CD14-positive monocyte (primary cell): ENCODE results near the gene WDR19. TPM values are rescaled to one million over a fixed set of nuclear protein-coding genes. Genes with fewer than 3 reads are reported as not detected.

Experiments
- DNase-seq, 3 donors: peaks; one replicate each; pipeline ENCODE4 v3.0.0-alpha.2; 2011 to 2022
- H2AFZ ChIP-seq: 2 replicates; pipeline ENCODE4 v1.6.0; 2012; ENCODE audit warnings: mild to moderate bottlenecking, low read depth, low read length, inconsistent platforms; ENCODE audit not compliant: insufficient read depth, poor library complexity, severe bottlenecking
- H3K27ac ChIP-seq, 2 donors: 1 replicate in 1 of 2; 2 replicates in 1 of 2; pipeline ENCODE4 v1.5.1; 2012 to 2013; ENCODE audit warnings: low read length in 2 of 2, control low read depth in 1 of 2, inconsistent platforms in 1 of 2, low read depth in 1 of 2, mild to moderate bottlenecking in 1 of 2
- H3K27me3 ChIP-seq, 2 donors: one replicate each; pipeline versions ENCODE4 v1.6.0 to v1.6.1; 2011 to 2013; ENCODE audit warnings: low read length in 2 of 2; ENCODE audit not compliant: control insufficient read depth in 2 of 2, insufficient read depth in 2 of 2
- H3K36me3 ChIP-seq, 2 donors: replicated peaks in 1 of 2; 1 replicate in 1 of 2; 2 replicates in 1 of 2; pipeline versions ENCODE4 v1.5.1 to v1.6.1; 2012 to 2013; ENCODE audit warnings: low read length in 2 of 2, control low read depth in 1 of 2, inconsistent platforms in 1 of 2, mild to moderate bottlenecking in 1 of 2; ENCODE audit not compliant: insufficient read depth in 2 of 2, control insufficient read depth in 1 of 2
- H3K4me1 ChIP-seq, 2 donors: 1 replicate in 1 of 2; 2 replicates in 1 of 2; pipeline versions ENCODE4 v1.5.1 to v1.6.1; 2012 to 2013; ENCODE audit warnings: low read length in 2 of 2, control low read depth in 1 of 2, inconsistent platforms in 1 of 2, mild to moderate bottlenecking in 1 of 2, moderate library complexity in 1 of 2; ENCODE audit not compliant: insufficient read depth in 2 of 2, control insufficient read depth in 1 of 2
- H3K4me2 ChIP-seq: replicated peaks from 2 replicates; pipeline ENCODE3; 2012; ENCODE audit warnings: low read length, moderate library complexity, mild to moderate bottlenecking; ENCODE audit not compliant: poor library complexity, severe bottlenecking; ENCODE audit errors: extremely low read depth
- H3K4me3 ChIP-seq, 3 experiments: fragments of 200-600 bp in 1 of 3; sonication (generic) in 1 of 3; replicated peaks in 1 of 3; 1 replicate in 2 of 3; 2 replicates in 1 of 3; pipeline ENCODE4 v1.5.1; 2011 to 2013; ENCODE audit warnings: low read length in 3 of 3, mild to moderate bottlenecking in 3 of 3, control low read depth in 2 of 3, low read depth in 2 of 3, inconsistent platforms in 1 of 3, moderate library complexity in 1 of 3
- H3K79me2 ChIP-seq: 2 replicates; pipeline ENCODE4 v1.6.0; 2012; ENCODE audit warnings: mild to moderate bottlenecking, control low read depth, inconsistent platforms, low read length, moderate library complexity; ENCODE audit not compliant: insufficient read depth
- H3K9ac ChIP-seq: 2 replicates; pipeline ENCODE4 v1.6.0; 2017; ENCODE audit warnings: low read length, mild to moderate bottlenecking; ENCODE audit not compliant: insufficient read depth, poor library complexity, severe bottlenecking
- H3K9me3 ChIP-seq, 2 donors: replicated peaks in 1 of 2; 1 replicate in 1 of 2; 2 replicates in 1 of 2; pipeline versions ENCODE4 v1.5.1 to v1.6.1; 2012 to 2013; ENCODE audit warnings: low read length in 2 of 2, control low read depth in 1 of 2; ENCODE audit not compliant: control insufficient read depth in 1 of 2, insufficient read depth in 1 of 2
- H4K20me1 ChIP-seq: 2 replicates; pipeline ENCODE4 v1.6.0; 2012; ENCODE audit warnings: mild to moderate bottlenecking, low read length, control low read depth, moderate library complexity; ENCODE audit not compliant: insufficient read depth
- H3K27ac Mint-ChIP-seq, 7 donors: one replicate each; pipeline ENCODE4 v1.8.0; 2020; ENCODE audit warnings: mild to moderate bottlenecking in 7 of 7, mixed read lengths in 7 of 7, moderate library complexity in 6 of 7, inconsistent platforms in 2 of 7
- H3K27me3 Mint-ChIP-seq, 3 donors: one replicate each; pipeline ENCODE4 v1.8.0; 2021 to 2022; ENCODE audit warnings: low read depth in 3 of 3, mild to moderate bottlenecking in 3 of 3, mixed read lengths in 3 of 3, moderate library complexity in 3 of 3, inconsistent platforms in 1 of 3
- H3K36me3 Mint-ChIP-seq, 2 donors: one replicate each; pipeline ENCODE4 v1.8.0; 2020; ENCODE audit warnings: mixed read lengths in 2 of 2, inconsistent platforms in 1 of 2, mild to moderate bottlenecking in 1 of 2
- H3K4me1 Mint-ChIP-seq: one replicate; pipeline ENCODE4 v1.8.0; 2020; ENCODE audit warnings: mild to moderate bottlenecking, mixed read lengths
- H3K4me3 Mint-ChIP-seq, 2 donors: one replicate each; pipeline ENCODE4 v1.8.0; 2020; ENCODE audit warnings: mild to moderate bottlenecking in 2 of 2, mixed read lengths in 2 of 2, moderate library complexity in 1 of 2
- H3K9me3 Mint-ChIP-seq, 7 donors: one replicate each; pipeline ENCODE4 v1.8.0; 2020 to 2022; ENCODE audit warnings: mixed read lengths in 7 of 7, mild to moderate bottlenecking in 6 of 7, moderate library complexity in 6 of 7, inconsistent platforms in 2 of 7
- WGBS: methylation state at CpG from one replicate; pipeline ENCODE4 v1.1.5; 2013; ENCODE audit warnings: missing lambda C conversion rate; ENCODE audit not compliant: insufficient coverage; 5-methylcytosine and 5-hydroxymethylcytosine counted together
- intact Hi-C, 2 donors: fragments of 100-400 bp; cut with micrococcal nuclease; formaldehyde crosslinking; loops; one replicate each; pipeline versions ENCODE4 v1.15.0 to v1.15.1; 2023
- polyA plus RNA-seq, 3 donors: library from polyadenylated mRNA; depleted of rRNA in 1 of 3; unstranded in 2 of 3; stranded (reverse) in 1 of 3; fragments of 300-500 nt in 2 of 3; fragments of >200 nt in 1 of 3; fragmentation: Illumina TruSeq in 2 of 3; gene quantifications; 1 replicate in 2 of 3; 2 replicates in 1 of 3; pipeline ENCODE4 v1.2.3, GENCODE V29; 2012 to 2021
- small RNA-seq: library from RNA; depleted of rRNA; stranded (forward); fragments of <200 nt; gene quantifications from one replicate; pipeline ENCODE3, GENCODE V24; 2012; ENCODE audit warnings: low read depth; ENCODE audit not compliant: insufficient read length
- TF ChIP-seq, protein P1 (sequence below): fragments of 200-600 bp; IDR thresholded peaks from one replicate; pipeline ENCODE4 v1.8.0; 2022; ENCODE audit warnings: antibody characterized with exemption, mild to moderate bottlenecking

Gene WDR19
- polyA plus RNA-seq, 3 donors = 1.7 to 11.4 (median 2.0) TPM

DNA sequence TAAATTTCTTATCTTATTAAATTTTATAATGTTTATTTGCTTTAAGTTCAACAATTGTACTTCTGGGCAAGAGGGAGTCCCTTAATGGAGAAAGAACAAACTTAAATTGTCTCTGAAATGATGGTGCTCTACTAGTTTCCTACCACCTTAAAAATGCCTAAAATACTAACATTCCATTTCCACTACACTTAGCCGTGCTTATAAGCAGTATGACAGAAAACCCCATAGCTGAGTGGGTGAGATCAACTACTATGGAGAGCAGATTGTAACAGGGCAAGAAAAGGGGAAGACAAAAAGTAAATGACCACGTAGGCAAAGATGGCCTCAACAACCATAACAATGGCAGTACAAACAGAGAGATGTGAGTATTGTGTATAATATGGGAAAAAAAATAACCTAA, 148.9 kb downstream of the WDR19 start:
- Histone ChIP-seq H3K9me3 (no peaks in the 10 kb centered on the region), H3K27ac (no peak overlapping the region), H2AFZ (no peak overlapping the region), H3K4me2 (no peak overlapping the region), H3K27me3 (no peaks in the 10 kb centered on the region), H3K9ac (no peak overlapping the region), H3K79me2 (peaks cover 67% of the 10 kb centered on the region), H4K20me1 (no peaks in the 10 kb centered on the region), H3K4me3 (no peak overlapping the region), H3K36me3 (peaks cover 13 to 23% of the 10 kb centered on the region in 2 donors), H3K4me1 (peaks cover 0 to 4% of the 10 kb centered on the region in 2 donors)
- Mint-ChIP-seq H3K27me3 (no peaks in the 10 kb centered on the region), H3K4me3 (no peak overlapping the region), H3K9me3 (peaks cover 0 to 3% (median 0%) of the 10 kb centered on the region in 7 donors), H3K36me3 (peaks cover 23 to 28% of the 10 kb centered on the region in 2 donors), H3K4me1 (peaks cover 20% of the 10 kb centered on the region), H3K27ac (peak overlapping the region in 3 of 7 donors; percentile 25 to 58 (median 50))
- TF ChIP-seq, protein P1, sequence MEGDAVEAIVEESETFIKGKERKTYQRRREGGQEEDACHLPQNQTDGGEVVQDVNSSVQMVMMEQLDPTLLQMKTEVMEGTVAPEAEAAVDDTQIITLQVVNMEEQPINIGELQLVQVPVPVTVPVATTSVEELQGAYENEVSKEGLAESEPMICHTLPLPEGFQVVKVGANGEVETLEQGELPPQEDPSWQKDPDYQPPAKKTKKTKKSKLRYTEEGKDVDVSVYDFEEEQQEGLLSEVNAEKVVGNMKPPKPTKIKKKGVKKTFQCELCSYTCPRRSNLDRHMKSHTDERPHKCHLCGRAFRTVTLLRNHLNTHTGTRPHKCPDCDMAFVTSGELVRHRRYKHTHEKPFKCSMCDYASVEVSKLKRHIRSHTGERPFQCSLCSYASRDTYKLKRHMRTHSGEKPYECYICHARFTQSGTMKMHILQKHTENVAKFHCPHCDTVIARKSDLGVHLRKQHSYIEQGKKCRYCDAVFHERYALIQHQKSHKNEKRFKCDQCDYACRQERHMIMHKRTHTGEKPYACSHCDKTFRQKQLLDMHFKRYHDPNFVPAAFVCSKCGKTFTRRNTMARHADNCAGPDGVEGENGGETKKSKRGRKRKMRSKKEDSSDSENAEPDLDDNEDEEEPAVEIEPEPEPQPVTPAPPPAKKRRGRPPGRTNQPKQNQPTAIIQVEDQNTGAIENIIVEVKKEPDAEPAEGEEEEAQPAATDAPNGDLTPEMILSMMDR = no peak
- WGBS = no CpG with 5 or more reads among the region's 2 CpGs
- no peak for DNase-seq
- intact Hi-C loops = no loop called here

Small RNA genes lying within 50 kb of the gene (small RNA-seq; reads per million reads assigned to genes)
- gene RNU6-32P = not detected

Other genes starting within 250 kb of the WDR19 start
- gene TMEM156, start 150.1 kb upstream of the WDR19 start, polyA plus RNA-seq = 1 to 10 TPM in 1 of 3 donors, under 1 TPM in 2; 0.31 to 1.1 (median 0.43) TPM
- gene KLHL5, start 120.3 kb upstream of the WDR19 start, polyA plus RNA-seq = 10 to 100 TPM; 16.7 to 32.2 (median 23.3) TPM
- gene RFC1, start 183.8 kb downstream of the WDR19 start, polyA plus RNA-seq = 10 to 100 TPM in 2 of 3 donors, 1 to 10 TPM in 1; 8.7 to 15.0 (median 14.6) TPM
- not detected for gene KLB, start 224.4 kb downstream of the WDR19 start, polyA plus RNA-seq